Neural cell (in vitro differentiated cells): ENCODE results near the gene PIP4K2C. TPM values are rescaled to one million over a fixed set of nuclear protein-coding genes. Genes with fewer than 3 reads are reported as not detected.

Experiments
- H2AFZ ChIP-seq: fragments of 200-600, 300-800 bp; sonication (generic), shearing (Covaris generic); 2 replicates; pipeline ENCODE4 v1.6.0; 2014; ENCODE audit warnings: low read depth, mild to moderate bottlenecking, antibody characterized with exemption, low read length, moderate library complexity
- H3F3A ChIP-seq: fragments of 200-600 bp; shearing (Covaris generic); 2 replicates; pipeline ENCODE4 v1.6.1; 2016; ENCODE audit warnings: mild to moderate bottlenecking, moderate library complexity, mixed read lengths, antibody characterized with exemption, low read length; ENCODE audit not compliant: insufficient read depth, poor library complexity, severe bottlenecking
- H3K27ac ChIP-seq: fragments of 200-600, 300-800 bp; sonication (generic), shearing (Covaris generic); 2 replicates; pipeline ENCODE4 v1.5.1; 2014; ENCODE audit warnings: mild to moderate bottlenecking, low read length, moderate library complexity
- H3K27me3 ChIP-seq: fragments of 300-800, 200-600 bp; sonication (generic), shearing (Covaris generic); 2 replicates; pipeline ENCODE4 v1.6.0; 2014; ENCODE audit warnings: mild to moderate bottlenecking, low read depth, low read length, moderate library complexity; ENCODE audit not compliant: insufficient read depth
- H3K36me3 ChIP-seq: fragments of 300-800, 200-600 bp; sonication (generic), shearing (Covaris generic); 2 replicates; pipeline ENCODE4 v1.5.1; 2014; ENCODE audit warnings: mild to moderate bottlenecking, antibody characterized with exemption, low read length, moderate library complexity; ENCODE audit not compliant: insufficient read depth
- H3K4me2 ChIP-seq: fragments of 300-800, 200-600 bp; sonication (generic), shearing (Covaris generic); 2 replicates; pipeline ENCODE4 v1.6.0; 2014; ENCODE audit warnings: mild to moderate bottlenecking, low read length
- H3K4me3 ChIP-seq: fragments of 300-800, 200-600 bp; sonication (generic), shearing (Covaris generic); 2 replicates; pipeline ENCODE4 v1.5.1; 2014; ENCODE audit warnings: mild to moderate bottlenecking, low read length, moderate library complexity
- H3K79me2 ChIP-seq: fragments of 200-600 bp; shearing (Covaris generic); replicated peaks from 2 replicates; pipeline ENCODE4 v1.6.0; 2014; ENCODE audit warnings: mild to moderate bottlenecking, low read length, moderate library complexity; ENCODE audit not compliant: insufficient read depth
- H3K9ac ChIP-seq: fragments of 300-800, 200-600 bp; sonication (generic), shearing (Covaris generic); 2 replicates; pipeline ENCODE4 v1.6.1; 2016; ENCODE audit warnings: mild to moderate bottlenecking, low read length, mixed read lengths
- H3K9me2 ChIP-seq: fragments of 200-600 bp; shearing (Covaris generic); 2 replicates; pipeline ENCODE4 v1.6.1; 2016; ENCODE audit warnings: mild to moderate bottlenecking, low read length, mixed read lengths; ENCODE audit not compliant: insufficient read depth
- H3K9me3 ChIP-seq: fragments of 200-600, 300-800 bp; sonication (generic), shearing (Covaris generic); 2 replicates; pipeline ENCODE4 v1.6.1; 2016; ENCODE audit warnings: mild to moderate bottlenecking, mixed run types, low read length, moderate library complexity, mixed read lengths
- H4K20me1 ChIP-seq: fragments of 200-600 bp; shearing (Covaris generic); 2 replicates; pipeline ENCODE4 v1.6.1; 2016; ENCODE audit warnings: mild to moderate bottlenecking, mixed run types; ENCODE audit not compliant: insufficient read depth
- CTCF ChIP-seq: fragments of 450-650 bp; IDR thresholded peaks from 2 replicates; pipeline ENCODE4 v1.5.1; 2014; ENCODE audit warnings: antibody characterized with exemption, mild to moderate bottlenecking, moderate library complexity; ENCODE audit not compliant: poor library complexity, severe bottlenecking
- EP300 ChIP-seq: fragments of 450-650 bp; conservative IDR thresholded peaks from 2 replicates; pipeline ENCODE4 v1.6.1; 2014; ENCODE audit warnings: antibody characterized with exemption, mild to moderate bottlenecking, moderate library complexity; ENCODE audit not compliant: poor library complexity, severe bottlenecking
- EZH2 ChIP-seq: fragments of 200-600, 300-800 bp; shearing (Covaris generic), sonication (generic); IDR thresholded peaks from 2 replicates; pipeline ENCODE4 v1.6.1; 2014; ENCODE audit warnings: antibody characterized with exemption, low read length, borderline replicate concordance, mild to moderate bottlenecking; ENCODE audit not compliant: insufficient read depth, poor library complexity, severe bottlenecking
- MXI1 ChIP-seq: fragments of 450-650 bp; conservative IDR thresholded peaks from 2 replicates; pipeline ENCODE4 v1.6.1; 2014; ENCODE audit warnings: antibody characterized with exemption, mild to moderate bottlenecking; ENCODE audit not compliant: poor library complexity, severe bottlenecking
- POLR2AphosphoS5 ChIP-seq: IDR thresholded peaks from 2 replicates; pipeline ENCODE4 v1.6.1; 2012
- RAD21 ChIP-seq: fragments of 450-650 bp; conservative IDR thresholded peaks from 2 replicates; pipeline ENCODE4 v1.6.1; 2014; ENCODE audit warnings: antibody characterized with exemption, mild to moderate bottlenecking, moderate library complexity
- REST ChIP-seq: IDR thresholded peaks from 2 replicates; pipeline ENCODE4 v1.6.1; 2012; ENCODE audit warnings: borderline replicate concordance
- SMC3 ChIP-seq: fragments of 450-650 bp; conservative IDR thresholded peaks from 2 replicates; pipeline ENCODE4 v1.6.1; 2014; ENCODE audit warnings: antibody characterized with exemption, mild to moderate bottlenecking, moderate library complexity; ENCODE audit not compliant: poor library complexity
- TAF1 ChIP-seq: IDR thresholded peaks from 2 replicates; pipeline ENCODE4 v1.6.1; 2012; ENCODE audit warnings: low read depth
- polyA plus RNA-seq: library from polyadenylated mRNA; depleted of rRNA; stranded (reverse); fragments of >200 nt; gene quantifications from 2 replicates; pipeline ENCODE4 v1.2.3, GENCODE V29; 2014

Gene PIP4K2C
- polyA plus RNA-seq, 1 donor from 2014 or later: 22.1 TPM

- Histone ChIP-seq H4K20me1 (no peaks in the 10 kb centered on the region), H3K9ac (no peak overlapping the region), H3K27me3 (peaks cover 81% of the 10 kb centered on the region), H3F3A (no peaks in the 10 kb centered on the region), H3K27ac (no peak overlapping the region), H3K9me3 (no peaks in the 10 kb centered on the region), H3K4me2 (no peak overlapping the region), H2AFZ (no peak overlapping the region), H3K36me3 (peaks cover 14% of the 10 kb centered on the region), H3K4me3 (no peak overlapping the region), H3K79me2 (no peaks in the 10 kb centered on the region), H3K9me2 (no peaks in the 10 kb centered on the region)
- no peak for TF ChIP-seq MXI1
- TF ChIP-seq EP300: no peak
- TF ChIP-seq EZH2: no peak
- no peak for TF ChIP-seq POLR2AphosphoS5
- no peak for TF ChIP-seq REST
- no peak for TF ChIP-seq SMC3
- no peak for TF ChIP-seq TAF1
- no peak for TF ChIP-seq CTCF
- no peak for TF ChIP-seq RAD21
Observed at GRCh38 chr12:57625261-57626032, 34.5 kb downstream of the PIP4K2C start.

- Histone ChIP-seq H3K36me3 (peaks cover 14% of the 10 kb centered on the region), H3K4me3 (no peak overlapping the region), H3K9me2 (no peaks in the 10 kb centered on the region), H3K9me3 (no peaks in the 10 kb centered on the region), H3K9ac (no peak overlapping the region), H3K79me2 (peaks cover 7% of the 10 kb centered on the region), H3K27ac (no peak overlapping the region), H3K27me3 (peaks cover 80% of the 10 kb centered on the region), H3F3A (no peaks in the 10 kb centered on the region), H3K4me2 (no peak overlapping the region), H2AFZ (no peak overlapping the region), H4K20me1 (no peaks in the 10 kb centered on the region)
- no peak for TF ChIP-seq SMC3
- TF ChIP-seq REST: no peak
- no peak for TF ChIP-seq RAD21
- TF ChIP-seq MXI1: no peak
- no peak for TF ChIP-seq EP300
- no peak for TF ChIP-seq EZH2
- no peak for TF ChIP-seq TAF1
- no peak for TF ChIP-seq POLR2AphosphoS5
Observed at GRCh38 chr12:57626111-57626920, 35.3 kb downstream of the PIP4K2C start.
